Ishikawa (cell line): Measurements from ENCODE around the gene NQO1.

ENCODE experiments used
- CEBPB ChIP-seq: IDR thresholded peaks from 2 replicates; pipeline ENCODE4 v1.6.1; 2012
- CREB1 ChIP-seq: IDR thresholded peaks from 2 replicates; pipeline ENCODE4 v1.6.1; 2012; ENCODE audit warnings: low read depth
- EGR1 ChIP-seq: IDR thresholded peaks from 2 replicates; pipeline ENCODE4 v1.6.1; 2012
- EP300 ChIP-seq: IDR thresholded peaks from 2 replicates; pipeline ENCODE4 v1.6.1; 2012; ENCODE audit warnings: borderline replicate concordance
- FOXM1 ChIP-seq: IDR thresholded peaks from 2 replicates; pipeline ENCODE4 v1.6.1; 2012; ENCODE audit warnings: low read depth, borderline replicate concordance
- MAX ChIP-seq: IDR thresholded peaks from 2 replicates; pipeline ENCODE4 v1.6.1; 2012
- NFIC ChIP-seq: IDR thresholded peaks from 2 replicates; pipeline ENCODE4 v1.6.1; 2012
- RAD21 ChIP-seq: IDR thresholded peaks from 2 replicates; pipeline ENCODE4 v1.6.1; 2012; ENCODE audit warnings: low read depth
- REST ChIP-seq: IDR thresholded peaks from 2 replicates; pipeline ENCODE4 v1.6.1; 2012; ENCODE audit warnings: low read depth, mild to moderate bottlenecking
- TAF1 ChIP-seq: IDR thresholded peaks from 2 replicates; pipeline ENCODE4 v1.6.1; 2012; ENCODE audit warnings: low read depth, mild to moderate bottlenecking
- TCF12 ChIP-seq: IDR thresholded peaks from 2 replicates; pipeline ENCODE4 v1.6.1; 2012; ENCODE audit warnings: low read depth
- TEAD4 ChIP-seq: IDR thresholded peaks from 2 replicates; pipeline ENCODE4 v1.6.1; 2012
- USF1 ChIP-seq: IDR thresholded peaks from 2 replicates; pipeline ENCODE4 v1.6.1; 2012
- YY1 ChIP-seq: IDR thresholded peaks from 2 replicates; pipeline ENCODE4 v1.6.1; 2012; ENCODE audit warnings: low read depth
- ZBTB7A ChIP-seq: IDR thresholded peaks from 2 replicates; pipeline ENCODE4 v1.6.1; 2012; ENCODE audit warnings: low read depth

Gene NQO1

GRCh38 chr16:69745232-69745612 is 18.9 kb upstream of the NQO1 start:
- no peak for TF ChIP-seq TCF12
- TF ChIP-seq EGR1 = no peak
- TF ChIP-seq YY1 = no peak
- TF ChIP-seq TAF1 = no peak
- no peak for TF ChIP-seq CREB1
- no peak for TF ChIP-seq NFIC
- no peak for TF ChIP-seq MAX
- no peak for TF ChIP-seq TEAD4
- TF ChIP-seq CEBPB = no peak
- no peak for TF ChIP-seq EP300
- TF ChIP-seq FOXM1 = no peak
- TF ChIP-seq REST = no peak
- TF ChIP-seq USF1 = no peak
- no peak for TF ChIP-seq RAD21
- TF ChIP-seq ZBTB7A = no peak

GRCh38 chr16:69744363-69745231 is 18.2 kb upstream of the NQO1 start:
- TF ChIP-seq FOXM1 (no peak), CREB1 (no peak), REST (no peak), TCF12 (no peak), ZBTB7A (no peak), EGR1 (no peak), TEAD4 (no peak), RAD21 (no peak), TAF1 (no peak), EP300 (no peak), NFIC (no peak), MAX (no peak), USF1 (no peak), YY1 (no peak), CEBPB (no peak)

GRCh38 chr16:69741951-69742904 is 15.9 kb upstream of the NQO1 start:
- peak; percentile 85 for TF ChIP-seq NFIC
- TF ChIP-seq REST = no peak
- TF ChIP-seq TCF12 = no peak
- no peak for TF ChIP-seq YY1
- TF ChIP-seq RAD21 = no peak
- no peak for TF ChIP-seq TEAD4
- 0 out of 2 replicates have a peak, but pooled peaks have one; percentile 38 for TF ChIP-seq ZBTB7A
- TF ChIP-seq CEBPB = peak; percentile 60
- TF ChIP-seq FOXM1 = no peak
- no peak for TF ChIP-seq EGR1
